HG03139 (cell line): ENCODE measurements around the gene MMAA.
"Not testable (repeated sequence)": the region's sequence is repeated elsewhere in the genome, so short reads cannot be mapped to it uniquely, and the experiment has no call there.

Experiments used
- ATAC-seq: cut with Tn5 transposase; IDR thresholded peaks from one replicate; pipeline ENCODE4 v1.9.1; 2021; ENCODE audit not compliant: unreplicated experiment

The MMAA gene

DNA sequence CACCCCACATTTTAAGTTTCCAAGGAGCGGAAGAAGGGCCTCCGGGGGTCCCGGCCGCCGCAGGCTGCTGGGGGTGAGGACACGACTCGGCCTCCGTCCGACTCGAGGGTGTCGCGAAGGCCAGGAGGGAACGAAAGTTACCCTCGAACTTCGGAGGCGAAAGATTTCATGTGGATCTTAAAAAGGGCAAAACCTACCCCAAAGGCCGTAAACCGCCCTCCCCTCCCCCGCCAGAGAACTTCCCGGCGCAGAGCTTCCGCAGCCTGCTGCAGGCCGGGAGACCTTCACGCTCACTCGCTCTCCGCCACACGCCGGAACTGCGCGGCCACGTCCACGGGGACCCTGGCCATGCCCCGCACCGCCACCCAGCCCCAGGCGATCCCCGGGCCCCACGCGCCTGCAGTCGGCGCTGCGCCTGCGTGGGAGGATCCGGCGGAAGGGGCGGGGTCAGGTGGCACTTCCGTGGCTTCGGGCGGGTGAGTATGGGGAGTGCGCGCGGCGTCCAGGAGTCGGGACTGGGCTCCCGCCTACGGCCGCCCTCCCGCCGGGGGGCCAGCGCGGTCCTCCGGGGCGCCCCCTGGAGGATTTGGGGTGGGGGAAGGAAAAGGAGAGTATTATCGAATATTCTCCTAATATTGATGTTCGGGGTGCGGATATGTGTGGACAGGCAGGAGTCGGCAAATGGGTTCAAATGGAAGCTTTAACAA, at the start of gene MMAA:
MMAA (plus strand) TSS at position 454 of the 707 bp plus-strand sequence. CDS start 19,755 bp downstream, outside the sequence.
- peak; percentile 84 for ATAC-seq

- ATAC-seq, result not testable (repeated sequence)
Measured at GRCh38 chr4:145574546-145574945, 44.6 kb upstream of the MMAA start.

- no peak for ATAC-seq
Measured at GRCh38 chr4:145580906-145581305, 38.3 kb upstream of the MMAA start.

DNA sequence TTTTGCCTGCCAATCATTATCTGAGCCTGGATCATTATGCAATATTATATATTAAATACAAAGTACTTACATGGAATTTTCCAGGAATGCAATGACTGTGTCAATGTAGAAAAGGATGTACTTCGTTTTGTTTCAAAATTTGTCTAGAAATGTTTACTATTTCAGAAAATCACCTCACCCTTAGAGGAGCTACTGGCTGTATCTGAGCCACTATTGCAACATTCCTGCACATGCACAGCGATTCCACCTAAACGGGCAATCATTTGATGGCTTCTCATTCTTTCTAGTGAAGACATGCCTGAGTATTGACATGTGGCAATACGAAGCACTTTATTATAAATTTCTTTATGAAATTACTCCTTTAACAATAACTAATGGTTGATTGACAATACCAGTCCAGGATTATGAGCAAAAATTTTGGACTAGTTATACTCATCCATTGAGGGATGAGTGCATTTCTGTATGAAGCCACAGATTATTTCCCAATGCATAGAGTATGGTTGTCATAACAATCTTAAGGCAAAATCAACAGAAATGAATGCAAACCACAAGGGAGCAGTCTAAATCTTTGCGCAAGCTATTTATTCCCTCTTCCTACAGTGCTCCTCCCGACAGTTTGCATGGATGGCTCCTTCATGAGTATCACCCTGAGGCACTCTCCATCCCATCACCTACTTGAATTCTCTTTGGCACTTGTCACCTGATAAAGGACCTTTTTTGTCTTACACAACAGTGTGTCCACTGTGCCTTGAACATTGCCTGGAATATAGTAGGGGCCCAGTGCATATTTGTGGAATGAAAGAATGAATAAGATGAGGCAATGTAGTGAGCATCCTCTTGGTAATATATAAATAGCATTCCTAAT, 35.8 kb upstream of the MMAA start:
- ATAC-seq, result no peak

GRCh38 chr4:145587088-145587754, 32.0 kb upstream of the MMAA start:
- ATAC-seq, result no peak

DNA sequence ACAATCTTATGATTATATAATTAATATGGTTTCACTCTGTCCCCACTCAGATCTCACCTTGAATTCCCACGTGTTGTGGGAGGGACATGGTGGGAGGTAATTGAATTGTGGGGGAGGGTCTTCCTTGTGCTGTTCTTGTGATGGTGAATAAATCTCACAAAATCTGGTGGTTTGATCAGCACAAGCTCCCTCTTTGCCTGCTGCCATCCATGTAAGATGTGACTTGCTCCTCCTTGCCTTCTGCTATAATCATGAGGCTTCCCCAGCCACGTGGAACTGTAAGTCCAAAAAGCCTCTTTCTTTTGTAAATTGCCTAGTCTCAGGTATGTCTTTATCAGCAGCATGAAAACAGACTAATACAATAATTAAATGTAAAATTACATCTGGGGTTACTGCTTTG, 29.8 kb upstream of the MMAA start:
- not testable (repeated sequence) for ATAC-seq

DNA sequence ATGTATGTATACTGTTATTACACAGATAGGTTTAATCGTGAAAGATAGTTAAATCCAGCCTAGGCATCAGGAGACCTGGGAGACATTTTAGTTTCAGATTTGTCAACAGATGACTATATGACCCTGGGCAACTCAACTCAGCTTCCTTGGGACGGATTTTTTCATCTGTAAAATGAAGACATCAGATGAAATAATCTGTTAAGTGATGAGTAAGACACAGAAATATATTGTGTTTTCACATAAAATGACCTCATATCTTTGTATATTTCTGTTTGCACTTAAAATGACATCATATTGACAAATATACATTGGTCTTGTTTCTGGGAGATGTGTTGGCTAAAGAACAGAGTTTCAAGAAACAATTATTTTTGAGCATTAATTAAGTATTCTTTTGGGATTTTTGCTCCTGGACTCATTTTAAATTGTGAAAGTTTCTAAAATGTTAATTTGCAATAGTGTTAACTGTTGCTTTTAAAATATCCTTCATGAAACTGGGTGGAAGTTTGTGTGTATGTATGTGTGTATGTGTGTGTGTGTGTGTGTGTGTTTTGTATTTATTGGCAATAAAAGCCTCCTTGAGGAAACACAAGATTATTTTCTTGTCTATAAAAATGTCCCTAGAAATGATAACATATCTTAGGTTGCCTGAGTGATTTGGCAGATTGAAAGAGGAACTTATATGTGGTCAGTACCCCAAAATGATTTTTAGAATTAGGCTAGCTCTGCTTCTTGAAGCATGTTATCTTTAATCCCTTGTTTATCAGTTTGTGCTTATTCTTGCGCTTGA, 29.1 kb upstream of the MMAA start:
- no peak for ATAC-seq

- no peak for ATAC-seq
Measured at GRCh38 chr4:145602129-145602760, 16.9 kb upstream of the MMAA start.

- no peak for ATAC-seq
Measured at GRCh38 chr4:145605941-145606340, 13.2 kb upstream of the MMAA start.

- no peak for ATAC-seq
Measured at GRCh38 chr4:145609481-145610427, 9.4 kb upstream of the MMAA start.

DNA sequence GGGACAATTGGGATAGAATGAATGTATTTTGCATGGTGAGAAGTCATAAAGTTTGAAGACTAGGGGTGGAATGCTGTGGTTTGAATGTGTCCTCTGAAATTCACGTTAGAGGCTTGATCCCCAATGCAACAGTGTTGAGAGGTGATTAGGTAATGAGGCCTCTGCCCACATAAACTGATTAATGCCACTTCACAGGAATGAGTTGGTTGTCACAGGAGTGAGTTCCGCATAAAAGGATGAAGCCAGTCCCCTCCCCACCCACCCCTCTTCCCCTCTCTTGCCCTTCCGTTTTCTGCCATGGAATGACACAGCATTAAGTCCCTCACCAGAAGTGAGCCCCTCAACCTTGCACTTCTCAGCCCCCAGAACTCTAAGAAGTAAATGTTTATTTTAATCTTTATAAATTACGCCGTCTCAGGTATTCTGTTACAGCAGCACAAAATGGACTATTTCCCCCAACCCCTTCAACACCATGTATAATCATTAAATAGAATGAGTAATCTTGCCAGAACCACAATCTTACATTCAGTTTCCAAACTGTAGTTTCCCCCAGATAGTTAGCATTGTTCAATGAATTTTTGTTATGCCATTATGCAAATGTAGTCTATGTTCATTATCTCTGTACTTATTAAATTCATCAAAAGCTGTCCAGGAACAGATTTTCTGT, 5.5 kb upstream of the MMAA start:
- peak; percentile 61 for ATAC-seq

DNA sequence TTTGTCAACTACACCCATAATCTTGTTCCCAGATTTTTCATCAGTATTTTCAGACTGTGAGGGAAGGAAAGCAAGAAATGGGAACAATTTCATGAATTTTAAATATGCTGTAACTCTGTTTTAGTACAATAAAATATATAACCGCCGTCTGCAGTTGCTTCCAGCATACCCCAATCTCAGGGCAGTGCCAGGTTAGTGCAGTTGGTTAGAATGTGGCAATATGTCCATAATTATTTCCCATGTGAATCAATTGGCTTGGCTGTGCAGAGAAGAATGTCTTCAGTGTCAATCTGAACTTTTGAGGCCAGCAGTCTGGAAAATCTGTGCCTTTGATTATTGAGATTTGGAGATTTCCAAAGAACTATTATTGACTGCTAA, 5.0 kb upstream of the MMAA start:
- no peak for ATAC-seq

DNA sequence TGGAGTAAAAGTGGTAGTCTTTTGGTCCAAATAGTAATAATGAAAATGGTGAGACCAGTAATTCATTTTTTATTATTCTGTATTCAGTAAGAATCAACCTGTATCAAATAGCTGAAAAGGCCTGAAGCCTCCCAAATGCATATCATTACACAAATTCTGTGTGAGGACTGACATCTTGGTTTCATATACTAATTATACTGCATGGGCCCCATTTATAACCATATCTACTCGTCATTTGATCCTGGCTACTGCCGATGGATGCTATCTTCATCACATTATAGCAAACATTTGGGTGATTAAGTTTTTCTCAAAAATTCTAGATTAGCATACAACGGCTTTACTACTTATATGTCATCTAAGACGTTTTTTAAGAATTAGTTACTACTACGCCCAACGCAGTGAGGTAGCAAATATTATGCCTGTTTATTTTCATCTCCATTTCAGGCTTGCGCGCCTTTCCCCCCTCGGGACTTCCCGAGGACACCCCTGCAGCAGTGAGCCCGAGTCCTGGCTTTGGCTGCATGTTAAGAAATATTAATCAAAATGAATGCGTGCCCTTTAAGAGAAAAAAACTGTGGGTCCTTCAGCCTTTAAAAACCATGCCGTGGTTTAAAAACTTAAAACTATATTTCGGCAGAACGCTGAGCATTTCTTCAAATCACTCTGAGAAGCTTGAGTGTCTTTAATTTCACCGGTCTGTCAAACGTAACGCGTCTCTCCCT, 814 bp upstream of the MMAA start:
- no peak for ATAC-seq

DNA sequence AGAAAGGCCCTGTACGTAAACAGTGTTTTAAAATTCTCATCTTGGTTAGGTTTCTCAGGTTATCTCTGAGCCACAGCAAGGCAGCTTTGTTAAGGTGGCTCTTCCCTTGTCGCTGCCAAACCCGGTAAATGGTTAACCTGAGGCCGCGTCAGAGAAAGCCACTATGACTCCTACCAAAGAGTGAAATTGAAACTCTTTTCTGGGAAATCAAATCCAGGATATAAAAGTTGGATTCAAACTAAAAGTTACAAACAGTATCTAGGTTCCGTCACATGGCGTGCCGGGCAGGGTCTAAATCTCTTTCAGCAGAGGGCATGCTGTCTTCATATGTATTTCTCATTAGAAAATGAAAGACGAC, 433 bp downstream of the MMAA start:
- ATAC-seq, result peak; percentile 43

GRCh38 chr4:145622067-145622466, 2.9 kb downstream of the MMAA start:
- not testable (repeated sequence) for ATAC-seq

- peak; percentile 25 for ATAC-seq
Measured at GRCh38 chr4:145623831-145624230, 4.6 kb downstream of the MMAA start.

DNA sequence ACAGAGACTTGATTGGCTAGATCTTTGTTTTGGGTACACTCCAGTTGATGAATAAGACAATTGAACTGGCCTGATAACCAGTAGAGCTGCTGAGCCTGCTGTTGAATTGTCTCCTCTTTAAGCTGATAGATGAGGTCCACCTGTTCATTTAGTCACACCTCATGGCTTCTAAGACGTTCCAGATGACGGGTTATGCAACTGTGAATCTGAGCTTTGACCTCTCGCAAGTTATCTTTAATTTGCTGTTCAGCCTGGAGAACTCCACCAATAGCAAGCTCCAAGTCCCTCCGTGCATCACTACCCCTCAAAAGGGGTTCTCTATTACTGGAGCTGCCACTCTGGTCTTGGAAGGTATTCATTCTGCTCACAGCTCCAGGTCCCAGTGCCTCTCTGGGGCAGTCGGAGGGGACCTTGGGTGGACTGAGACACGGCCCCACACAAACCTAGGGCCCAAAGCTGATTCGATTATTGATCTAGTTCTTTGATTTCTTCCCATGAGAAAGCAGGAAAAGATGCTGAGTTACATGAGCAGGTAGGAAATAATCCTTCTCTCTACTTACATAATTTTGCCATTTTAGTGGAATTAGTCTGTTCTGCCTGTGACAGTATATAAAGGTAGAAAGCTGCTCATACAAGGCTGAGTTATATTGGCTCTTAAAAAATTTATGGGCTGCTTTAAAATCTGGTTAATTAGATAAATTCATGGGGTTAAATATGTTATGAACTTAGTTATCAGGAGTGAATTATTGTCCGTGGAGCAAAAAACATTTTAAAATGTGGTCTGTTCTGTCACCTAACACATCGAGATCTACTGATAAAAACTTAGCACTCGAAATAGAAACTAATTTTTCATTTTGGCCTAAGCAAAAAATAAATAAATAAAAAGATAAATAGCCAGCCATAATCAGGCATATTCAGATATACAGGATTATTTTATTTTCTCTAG, 6.8 kb downstream of the MMAA start:
- peak; percentile 42 for ATAC-seq
